Duodenal mucosa (tissue), 2 donors: ENCODE data around the gene IL18RAP.

Experiments
- H3K27ac ChIP-seq: one replicate; pipeline ENCODE4 v1.7.0; 2013; ENCODE audit warnings: low read depth, low read length
- H3K27me3 ChIP-seq, 2 donors: one replicate each; pipeline ENCODE4 v1.7.0; 2013; ENCODE audit warnings: low read length in 2 of 2, control low read depth in 1 of 2; ENCODE audit not compliant: insufficient read depth in 2 of 2, control insufficient read depth in 1 of 2
- H3K36me3 ChIP-seq, 2 donors: one replicate each; pipeline ENCODE4 v1.7.0; 2013; ENCODE audit warnings: low read length in 2 of 2, control low read depth in 1 of 2; ENCODE audit not compliant: insufficient read depth in 2 of 2, control insufficient read depth in 1 of 2
- H3K4me1 ChIP-seq, 2 donors: one replicate each; pipeline ENCODE4 v1.7.0; 2013; ENCODE audit warnings: low read length in 2 of 2, control low read depth in 1 of 2; ENCODE audit not compliant: insufficient read depth in 2 of 2, control insufficient read depth in 1 of 2
- H3K4me3 ChIP-seq, 2 donors: one replicate each; pipeline ENCODE4 v1.7.0; 2013; ENCODE audit warnings: low read length in 2 of 2, low read depth in 1 of 2
- H3K9ac ChIP-seq, 2 donors: one replicate each; pipeline ENCODE4 v1.7.0; 2013; ENCODE audit warnings: low read length in 2 of 2, low read depth in 1 of 2
- H3K9me3 ChIP-seq, 2 donors: one replicate each; pipeline ENCODE4 v1.7.0; 2013; ENCODE audit warnings: low read length in 2 of 2, control low read depth in 1 of 2; ENCODE audit not compliant: control insufficient read depth in 1 of 2

IL18RAP gene

DNA sequence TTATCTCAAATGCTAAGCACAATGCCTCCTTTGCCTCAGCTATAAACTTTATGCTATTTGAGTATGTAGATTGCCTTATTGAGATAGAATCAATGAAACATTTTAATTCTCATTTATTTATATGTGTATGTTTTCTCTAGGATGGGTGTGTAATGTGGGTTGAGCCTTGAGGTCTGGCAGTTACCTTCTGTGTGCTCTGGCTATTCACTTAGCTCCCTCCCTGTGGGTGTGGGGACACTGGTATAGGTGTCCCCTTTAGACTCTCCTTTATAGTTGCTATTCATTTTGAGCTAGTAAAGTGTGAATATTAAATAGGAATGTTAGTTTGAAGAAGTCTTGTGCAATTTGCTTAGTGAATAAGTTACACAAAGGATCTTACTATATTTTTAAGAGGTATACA, 51.8 kb downstream of the IL18RAP start:
- Histone ChIP-seq H3K27ac (no peak overlapping the region), H3K36me3 (no peaks in the 10 kb centered on the region), H3K9ac (no peak overlapping the region), H3K9me3 (no peaks in the 10 kb centered on the region), H3K4me3 (no peak overlapping the region), H3K27me3 (peaks cover 0 to 5% of the 10 kb centered on the region in 2 donors), H3K4me1 (peaks cover 0 to 7% of the 10 kb centered on the region in 2 donors)

DNA sequence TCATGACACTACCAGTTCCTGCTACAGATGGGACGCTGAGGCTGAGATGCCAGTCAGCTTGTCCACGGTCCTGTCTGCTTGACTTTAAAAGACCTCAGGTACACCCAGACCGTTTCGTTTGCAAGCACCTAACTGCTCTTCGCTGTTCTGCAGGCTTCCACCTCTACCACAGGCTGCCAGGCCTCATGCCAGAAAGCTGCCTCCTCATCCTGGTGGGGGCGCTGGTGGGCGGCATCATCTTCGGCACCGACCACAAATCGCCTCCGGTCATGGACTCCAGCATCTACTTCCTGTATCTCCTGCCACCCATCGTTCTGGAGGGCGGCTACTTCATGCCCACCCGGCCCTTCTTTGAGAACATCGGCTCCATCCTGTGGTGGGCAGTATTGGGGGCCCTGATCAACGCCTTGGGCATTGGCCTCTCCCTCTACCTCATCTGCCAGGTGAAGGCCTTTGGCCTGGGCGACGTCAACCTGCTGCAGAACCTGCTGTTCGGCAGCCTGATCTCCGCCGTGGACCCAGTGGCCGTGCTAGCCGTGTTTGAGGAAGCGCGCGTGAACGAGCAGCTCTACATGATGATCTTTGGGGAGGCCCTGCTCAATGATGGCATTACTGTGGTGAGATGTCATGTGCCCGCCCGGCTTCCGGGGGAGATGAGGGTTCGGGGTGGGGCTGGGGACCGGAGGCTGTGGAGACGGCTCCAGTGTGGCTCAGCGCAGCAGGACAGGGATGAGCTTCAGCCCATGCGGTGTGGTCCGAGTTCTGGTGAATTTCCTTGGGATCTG, 55.9 kb downstream of the IL18RAP start:
- Histone ChIP-seq H3K27me3 (peaks cover 0 to 5% of the 10 kb centered on the region in 2 donors), H3K27ac (no peak overlapping the region), H3K9ac (no peak overlapping the region), H3K36me3 (no peaks in the 10 kb centered on the region), H3K4me1 (no peaks in the 10 kb centered on the region), H3K4me3 (no peak overlapping the region), H3K9me3 (no peaks in the 10 kb centered on the region)

DNA sequence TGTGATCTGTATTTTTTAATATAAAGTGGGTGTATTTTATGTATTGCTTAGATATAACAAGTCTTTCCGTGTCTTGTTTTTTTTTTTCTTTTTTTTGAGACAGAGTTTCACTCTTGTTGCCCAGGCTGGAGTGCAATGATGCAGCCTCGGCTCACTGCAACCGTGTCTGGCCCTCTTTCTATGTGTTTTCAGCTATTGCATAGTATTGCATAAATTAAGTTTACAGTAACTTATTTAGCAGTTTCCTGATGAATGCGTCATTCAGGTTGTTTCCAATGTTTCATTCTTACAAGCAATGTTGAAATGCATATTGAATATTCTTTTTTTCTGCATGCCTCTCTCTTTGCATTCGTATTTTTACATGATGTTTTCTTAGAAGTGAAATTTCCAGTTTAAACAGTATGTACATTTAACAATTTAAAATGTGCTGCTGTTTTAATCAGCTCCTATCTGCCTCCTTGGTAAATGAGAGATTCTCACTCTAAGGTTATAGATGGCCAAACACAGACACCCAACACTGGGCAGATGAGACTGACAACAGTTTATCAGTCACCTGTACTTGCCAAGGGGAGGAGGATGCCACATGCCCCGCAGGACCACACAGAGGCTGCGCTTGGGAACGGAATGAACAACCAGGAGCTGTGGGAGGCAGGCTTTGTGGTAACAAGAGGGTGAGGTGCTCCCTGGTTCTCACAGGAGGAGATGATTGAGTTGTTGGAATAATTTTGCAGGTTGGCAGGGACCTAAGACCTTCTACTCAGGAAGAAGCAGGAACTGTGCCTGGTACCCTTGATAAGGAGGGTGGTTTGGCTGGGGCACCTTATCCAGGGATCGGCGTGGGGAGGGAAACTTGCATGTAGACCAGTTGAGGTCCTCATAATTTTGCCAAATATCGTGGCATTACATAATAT, 57.6 kb downstream of the IL18RAP start:
- Histone ChIP-seq H3K4me1 (no peaks in the 10 kb centered on the region), H3K9ac (no peak overlapping the region), H3K27ac (no peak overlapping the region), H3K36me3 (no peaks in the 10 kb centered on the region), H3K9me3 (no peaks in the 10 kb centered on the region), H3K27me3 (peaks cover 0 to 5% of the 10 kb centered on the region in 2 donors), H3K4me3 (no peak overlapping the region)

DNA sequence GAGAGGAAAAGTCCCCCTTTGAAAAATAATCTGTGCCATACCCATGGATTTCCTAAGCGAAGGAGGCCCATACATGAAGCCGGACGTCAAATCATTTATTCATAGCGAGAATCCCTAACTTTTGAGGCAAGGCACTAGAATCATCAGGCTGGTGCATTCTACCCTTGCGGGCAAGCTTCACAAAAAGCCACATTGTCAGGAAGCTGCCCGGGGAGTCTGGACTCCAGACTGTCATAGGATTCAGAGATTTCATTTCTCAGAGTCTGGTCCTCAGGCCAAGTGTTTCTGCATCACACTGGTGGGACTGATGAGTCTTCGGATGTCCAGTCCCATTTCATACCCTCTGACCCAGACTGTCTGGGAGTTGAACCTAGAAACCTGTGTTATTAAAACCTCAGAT, 59.0 kb downstream of the IL18RAP start:
- no peak overlapping the region for H3K4me3 ChIP-seq
- peaks cover 0 to 8% of the 10 kb centered on the region in 2 donors for H3K27me3 ChIP-seq
- H3K9ac ChIP-seq, result no peak overlapping the region
- no peaks in the 10 kb centered on the region for H3K36me3 ChIP-seq
- H3K27ac ChIP-seq, result no peak overlapping the region
- H3K4me1 ChIP-seq, result no peaks in the 10 kb centered on the region
- H3K9me3 ChIP-seq, result no peaks in the 10 kb centered on the region

DNA sequence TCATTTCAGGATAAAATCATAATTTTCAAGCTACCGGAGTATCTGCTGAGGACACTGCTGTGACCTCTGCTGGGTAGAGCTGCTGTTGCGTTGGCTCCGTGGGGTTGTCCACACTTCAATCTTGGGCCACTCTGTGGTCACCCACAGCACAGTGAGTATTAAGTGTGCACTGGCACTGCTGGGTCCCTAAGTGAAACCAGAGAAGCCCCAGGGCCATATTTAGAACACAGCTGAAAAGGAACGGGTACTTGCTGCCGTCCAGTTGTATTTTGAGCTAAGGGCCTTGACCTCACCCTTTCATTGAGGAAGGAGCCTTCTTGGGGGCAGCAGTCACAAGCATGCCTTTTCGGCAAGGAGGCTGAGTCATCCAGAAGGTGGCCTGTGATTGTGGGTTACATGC, 60.1 kb downstream of the IL18RAP start:
- Histone ChIP-seq H3K9ac (no peak overlapping the region), H3K27ac (no peak overlapping the region), H3K9me3 (no peaks in the 10 kb centered on the region), H3K4me3 (no peak overlapping the region), H3K36me3 (no peaks in the 10 kb centered on the region), H3K27me3 (peaks cover 0 to 8% of the 10 kb centered on the region in 2 donors), H3K4me1 (no peaks in the 10 kb centered on the region)

DNA sequence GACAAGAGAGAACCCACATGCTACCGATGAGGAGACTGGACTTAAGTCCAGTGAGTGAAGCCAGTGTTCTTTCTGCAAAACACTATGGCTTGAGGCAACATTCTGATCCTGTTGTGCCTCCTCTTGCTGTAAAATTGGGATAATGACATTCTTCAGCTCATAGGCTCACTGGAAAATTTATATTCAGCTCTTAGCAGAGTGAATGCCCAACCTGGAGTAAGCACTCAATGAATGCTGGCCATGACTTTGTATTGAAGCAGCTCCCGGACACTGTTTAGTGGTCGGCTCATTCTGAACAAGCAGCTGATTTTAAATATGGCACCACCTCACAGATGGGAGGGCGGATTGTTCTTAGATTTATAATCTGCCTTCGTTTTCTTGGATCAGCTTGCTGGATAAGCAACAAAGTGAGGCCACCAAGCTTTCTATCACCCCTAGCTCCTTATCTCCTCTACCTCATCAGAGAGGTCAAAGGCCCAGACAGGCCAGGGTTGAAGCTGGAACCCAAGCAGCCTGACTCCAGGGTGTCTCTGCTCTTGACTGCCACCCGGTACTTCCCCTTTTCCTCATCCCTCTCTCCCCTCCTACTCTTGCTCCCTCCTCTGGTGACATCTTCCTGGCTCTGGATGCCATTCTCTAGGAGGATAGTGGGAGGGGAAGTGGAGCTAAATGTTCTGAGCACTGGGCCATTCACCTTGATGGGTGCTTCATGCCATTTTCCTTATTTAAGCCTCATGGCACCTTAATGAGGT, 61.5 kb downstream of the IL18RAP start:
- Histone ChIP-seq H3K27me3 (peaks cover 0 to 3% of the 10 kb centered on the region in 2 donors), H3K36me3 (no peaks in the 10 kb centered on the region), H3K27ac (no peak overlapping the region), H3K9me3 (no peaks in the 10 kb centered on the region), H3K4me3 (no peak overlapping the region), H3K4me1 (no peaks in the 10 kb centered on the region), H3K9ac (no peak overlapping the region)

DNA sequence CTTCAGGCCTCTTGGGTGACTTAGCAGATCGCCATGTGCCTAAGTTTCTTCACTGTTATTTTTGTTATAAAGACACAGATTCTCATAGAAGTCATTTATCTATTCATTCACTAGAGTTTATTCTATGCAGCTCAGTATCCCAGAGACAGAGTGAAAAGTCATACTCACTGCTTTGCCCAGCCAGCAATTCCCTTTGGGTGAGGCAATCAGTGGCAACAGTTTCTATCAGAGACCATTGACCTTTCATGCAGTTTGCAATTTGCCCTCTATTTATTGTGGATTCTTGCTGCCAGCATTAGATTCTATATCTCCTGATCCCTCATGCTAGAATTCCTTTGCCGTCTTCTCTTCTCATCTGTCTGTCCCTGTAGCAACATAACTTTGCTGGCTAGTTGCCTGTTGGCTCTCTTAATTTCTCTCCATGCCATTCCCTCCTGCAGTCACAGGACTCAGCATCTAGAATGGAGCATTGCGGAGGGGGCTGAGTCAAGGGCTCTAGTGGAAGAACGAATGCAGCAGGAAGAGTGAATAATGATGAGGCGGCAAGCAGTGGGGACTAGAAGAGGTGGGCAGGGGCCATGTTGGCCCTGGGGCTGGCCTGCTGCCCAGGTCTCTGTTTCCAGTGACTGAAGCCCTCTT, 62.3 kb downstream of the IL18RAP start:
- Histone ChIP-seq H3K4me3 (no peak overlapping the region), H3K9me3 (no peaks in the 10 kb centered on the region), H3K27ac (no peak overlapping the region), H3K36me3 (no peaks in the 10 kb centered on the region), H3K4me1 (no peaks in the 10 kb centered on the region), H3K27me3 (peaks cover 0 to 3% of the 10 kb centered on the region in 2 donors), H3K9ac (no peak overlapping the region)

DNA sequence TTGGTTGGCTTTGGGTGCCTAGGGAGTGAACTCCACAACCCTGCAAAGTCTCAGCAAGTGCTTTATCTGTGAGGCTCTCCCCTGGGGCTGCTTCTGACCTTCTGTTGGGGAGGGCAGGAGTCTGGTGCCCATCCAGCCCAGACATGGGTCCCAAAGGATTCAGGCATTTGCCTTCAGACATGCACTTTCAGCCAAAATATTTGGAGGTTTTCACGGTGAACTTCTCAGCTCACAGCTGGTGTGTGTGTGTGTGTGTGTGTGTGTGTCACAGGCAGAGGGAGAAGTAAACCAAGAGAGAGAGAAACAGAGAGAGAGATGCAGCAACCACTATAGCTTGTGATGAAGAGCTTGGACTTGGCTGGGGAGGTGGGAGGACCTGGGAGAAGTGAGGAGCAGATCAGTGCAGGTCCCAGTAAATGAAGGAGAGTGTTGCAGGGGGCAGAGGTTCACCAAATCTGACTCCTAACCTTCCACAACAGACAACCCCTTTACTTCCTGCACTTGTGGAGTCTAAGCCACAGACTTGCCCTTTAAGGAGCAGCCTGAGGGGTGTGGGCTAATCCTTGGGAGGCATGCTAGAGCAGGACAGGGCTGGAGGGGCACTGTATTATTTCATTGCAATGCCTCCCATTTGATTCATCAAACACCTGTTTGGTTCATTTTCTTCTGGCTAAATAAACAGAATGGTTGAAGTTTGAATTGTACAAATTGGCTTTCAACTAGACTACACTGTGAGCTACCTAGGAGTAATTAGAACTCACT, 64.2 kb downstream of the IL18RAP start:
- no peak overlapping the region for H3K9ac ChIP-seq
- H3K27me3 ChIP-seq, result peaks cover 0 to 3% of the 10 kb centered on the region in 2 donors
- H3K36me3 ChIP-seq, result no peaks in the 10 kb centered on the region
- peaks cover 0 to 4% of the 10 kb centered on the region in 2 donors for H3K9me3 ChIP-seq
- no peak overlapping the region for H3K4me3 ChIP-seq
- no peak overlapping the region for H3K27ac ChIP-seq
- H3K4me1 ChIP-seq, result no peaks in the 10 kb centered on the region

DNA sequence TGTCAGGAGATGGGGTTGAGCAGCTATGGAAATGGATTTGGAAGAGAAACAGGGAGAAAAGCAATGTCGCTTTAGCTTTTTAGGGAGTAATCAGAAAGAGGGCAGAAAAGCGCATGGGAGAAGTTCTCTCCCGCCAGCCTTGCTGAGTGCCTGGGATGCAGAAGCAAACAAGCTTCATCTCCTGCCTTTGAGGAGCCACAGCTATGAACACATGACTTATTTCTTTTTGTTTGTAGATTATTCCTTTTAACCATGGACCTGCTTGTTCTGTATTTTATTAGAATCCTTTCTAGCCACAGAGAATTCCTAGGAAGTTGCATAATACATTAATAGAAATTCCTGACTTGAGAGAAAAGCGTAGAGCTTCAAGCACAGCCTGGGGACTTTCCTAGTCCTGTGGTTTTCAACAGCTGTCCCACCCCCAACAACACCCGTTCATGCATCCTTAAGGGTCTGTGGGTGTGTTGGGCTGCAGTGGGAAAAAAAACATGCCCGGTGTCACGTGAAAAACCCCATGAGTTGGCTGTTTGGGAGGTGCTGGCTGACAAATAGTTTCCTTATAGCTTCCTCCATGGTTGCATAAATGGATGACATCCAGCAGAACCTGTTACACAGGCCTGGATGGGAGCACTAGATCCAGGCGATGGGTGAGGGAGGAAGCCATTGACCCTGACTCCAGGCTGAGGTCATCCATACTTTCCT, 65.0 kb downstream of the IL18RAP start:
- Histone ChIP-seq H3K4me3 (no peak overlapping the region), H3K27me3 (peaks cover 0 to 3% of the 10 kb centered on the region in 2 donors), H3K4me1 (no peaks in the 10 kb centered on the region)

More for the DNA sequence above, 65.0 kb downstream of the IL18RAP start:
- Histone ChIP-seq H3K9me3 (peaks cover 0 to 4% of the 10 kb centered on the region in 2 donors), H3K27ac (no peak overlapping the region), H3K36me3 (no peaks in the 10 kb centered on the region), H3K9ac (no peak overlapping the region)
